HEK293 (cell line): Measurements from ENCODE around the gene SRCIN1.

ENCODE experiments used
- GFI1B ChIP-seq: fragments of 450-650 bp; formaldehyde crosslinking; IDR thresholded peaks from 2 replicates; pipeline ENCODE4 v1.5.1; 2016; ENCODE audit warnings: missing biosample characterization, missing genetic modification characterization
- HOXC10 ChIP-seq: sonication (generic); formaldehyde crosslinking; IDR thresholded peaks from 2 replicates; pipeline ENCODE4 v1.8.1; 2023; ENCODE audit warnings: mild to moderate bottlenecking, missing genetic modification reagents
- KLF16 ChIP-seq: fragments of 450-650 bp; formaldehyde crosslinking; IDR thresholded peaks from 2 replicates; pipeline ENCODE4 v1.5.1; 2017; ENCODE audit warnings: missing biosample characterization, missing genetic modification characterization
- PATZ1 ChIP-seq: fragments of 450-650 bp; formaldehyde crosslinking; IDR thresholded peaks from 2 replicates; pipeline ENCODE4 v1.5.1; 2016; ENCODE audit warnings: missing biosample characterization, missing genetic modification characterization
- RBAK ChIP-seq: fragments of 450-650 bp; formaldehyde crosslinking; IDR thresholded peaks from 2 replicates; pipeline ENCODE4 v1.5.1; 2016; ENCODE audit warnings: missing biosample characterization, missing genetic modification characterization
- SALL2 ChIP-seq: fragments of 450-650 bp; formaldehyde crosslinking; IDR thresholded peaks from 2 replicates; pipeline ENCODE4 v1.5.0; 2017; ENCODE audit warnings: missing biosample characterization, mild to moderate bottlenecking, missing genetic modification characterization, borderline replicate concordance
- SP2 ChIP-seq: fragments of 450-650 bp; formaldehyde crosslinking; IDR thresholded peaks from 2 replicates; pipeline ENCODE4 v1.5.1; 2016; ENCODE audit warnings: missing biosample characterization, missing genetic modification characterization
- ZBTB11 ChIP-seq: fragments of 450-650 bp; formaldehyde crosslinking; conservative IDR thresholded peaks from 2 replicates; pipeline ENCODE4 v1.5.1; 2016; ENCODE audit warnings: low read depth, missing biosample characterization, missing genetic modification characterization
- ZBTB20 ChIP-seq: fragments of 450-650 bp; formaldehyde crosslinking; IDR thresholded peaks from 2 replicates; pipeline ENCODE4 v1.5.1; 2016; ENCODE audit warnings: missing biosample characterization, missing genetic modification characterization
- ZBTB6 ChIP-seq: fragments of 450-650 bp; formaldehyde crosslinking; IDR thresholded peaks from 2 replicates; pipeline ENCODE4 v1.5.1; 2017; ENCODE audit warnings: missing biosample characterization, missing genetic modification characterization
- ZBTB7A ChIP-seq: fragments of 450-650 bp; formaldehyde crosslinking; IDR thresholded peaks from 2 replicates; pipeline ENCODE4 v1.5.1; 2016; ENCODE audit warnings: low read depth, missing biosample characterization, missing genetic modification characterization
- ZEB2 ChIP-seq: fragments of 450-650 bp; formaldehyde crosslinking; IDR thresholded peaks from 2 replicates; pipeline ENCODE4 v1.5.1; 2016; ENCODE audit warnings: missing biosample characterization, missing genetic modification characterization
- ZNF112 ChIP-seq: fragments of 450-650 bp; formaldehyde crosslinking; IDR thresholded peaks from 2 replicates; pipeline ENCODE4 v1.5.0; 2017; ENCODE audit warnings: missing biosample characterization, missing genetic modification characterization
- ZNF114 ChIP-seq: fragments of 450-650 bp; formaldehyde crosslinking; IDR thresholded peaks from 2 replicates; pipeline ENCODE4 v1.5.0; 2017; ENCODE audit warnings: missing biosample characterization, missing genetic modification characterization
- ZNF157 ChIP-seq: fragments of 450-650 bp; formaldehyde crosslinking; IDR thresholded peaks from 2 replicates; pipeline ENCODE4 v1.5.1; 2016; ENCODE audit warnings: missing biosample characterization, missing genetic modification characterization
- ZNF18 ChIP-seq: fragments of 450-650 bp; formaldehyde crosslinking; IDR thresholded peaks from 2 replicates; pipeline ENCODE4 v1.5.1; 2016; ENCODE audit warnings: missing biosample characterization, missing genetic modification characterization
- ZNF2 ChIP-seq: fragments of 450-650 bp; formaldehyde crosslinking; IDR thresholded peaks from 2 replicates; pipeline ENCODE4 v1.5.1; 2016; ENCODE audit warnings: missing biosample characterization, missing genetic modification characterization
- ZNF24 ChIP-seq: fragments of 450-650 bp; formaldehyde crosslinking; IDR thresholded peaks from 2 replicates; pipeline ENCODE4 v1.5.1; 2016; ENCODE audit warnings: missing biosample characterization, missing genetic modification characterization
- ZNF26 ChIP-seq: fragments of 450-650 bp; formaldehyde crosslinking; IDR thresholded peaks from 2 replicates; pipeline ENCODE4 v1.5.1; 2016; ENCODE audit warnings: missing biosample characterization, missing genetic modification characterization
- ZNF341 ChIP-seq: fragments of 450-650 bp; formaldehyde crosslinking; IDR thresholded peaks from 2 replicates; pipeline ENCODE4; 2016; ENCODE audit warnings: low read depth, missing biosample characterization, missing genetic modification characterization
- ZNF37A ChIP-seq: fragments of 450-650 bp; IDR thresholded peaks from 2 replicates; pipeline ENCODE4 v1.5.1; 2018; ENCODE audit warnings: missing biosample characterization, missing genetic modification characterization
- ZNF423 ChIP-seq: fragments of 450-650 bp; formaldehyde crosslinking; IDR thresholded peaks from 2 replicates; pipeline ENCODE4 v1.5.1; 2016; ENCODE audit warnings: missing biosample characterization, missing genetic modification characterization
- ZNF48 ChIP-seq: fragments of 450-650 bp; formaldehyde crosslinking; IDR thresholded peaks from 2 replicates; pipeline ENCODE4 v1.5.1; 2016; ENCODE audit warnings: missing biosample characterization, missing genetic modification characterization
- ZNF501 ChIP-seq: fragments of 450-650 bp; formaldehyde crosslinking; IDR thresholded peaks from 2 replicates; pipeline ENCODE4 v1.5.1; 2016; ENCODE audit warnings: missing biosample characterization, missing genetic modification characterization
- ZNF561 ChIP-seq: fragments of 450-650 bp; IDR thresholded peaks from 2 replicates; pipeline ENCODE4 v1.5.1; 2018; ENCODE audit warnings: missing biosample characterization, missing genetic modification characterization, borderline replicate concordance
- ZNF585B ChIP-seq: fragments of 450-650 bp; formaldehyde crosslinking; IDR thresholded peaks from 2 replicates; pipeline ENCODE4 v1.5.1; 2016; ENCODE audit warnings: missing biosample characterization, missing genetic modification characterization
- ZNF623 ChIP-seq: fragments of 450-650 bp; formaldehyde crosslinking; IDR thresholded peaks from 2 replicates; pipeline ENCODE4 v1.5.1; 2016; ENCODE audit warnings: missing biosample characterization, missing genetic modification characterization
- ZNF639 ChIP-seq: fragments of 450-650 bp; formaldehyde crosslinking; IDR thresholded peaks from 2 replicates; pipeline ENCODE4 v1.5.1; 2016; ENCODE audit warnings: missing biosample characterization, missing genetic modification characterization
- ZNF830 ChIP-seq: fragments of 450-650 bp; IDR thresholded peaks from 2 replicates; pipeline ENCODE4 v1.5.0; 2018; ENCODE audit warnings: missing biosample characterization, missing genetic modification characterization, low read depth, mild to moderate bottlenecking, moderate library complexity

The SRCIN1 gene

GRCh38 chr17:38559051-38559879, 46.5 kb downstream of the SRCIN1 start (continued):
- TF ChIP-seq PATZ1 (tag by site-specific recombination) (peak; percentile 94), ZNF585B (no peak), ZNF639 (tag by site-specific recombination) (peak; percentile 41; the same call in 1 of the 2 replicates), ZNF423 (tag by site-specific recombination) (no peak), ZNF561 (tag by site-specific recombination) (no peak; the same call in 1 of the 2 replicates), ZNF48 (no peak), ZEB2 (tag by site-specific recombination) (peak; percentile 52; the same call in 1 of the 2 replicates), ZNF24 (tag by site-specific recombination) (peak; percentile 54), ZBTB11 (tag by site-specific recombination) (peak; percentile 27; the same call in 1 of the 2 replicates), ZNF114 (no peak), KLF16 (tag by site-specific recombination) (peak; percentile 98), SP2 (tag by site-specific recombination) (peak; percentile 98), ZBTB6 (peak; percentile 84; the same call in 1 of the 2 replicates), ZNF37A (tag by site-specific recombination) (no peak), ZNF26 (tag by site-specific recombination) (no peak), ZNF501 (tag by site-specific recombination) (peak; percentile 78), SALL2 (tag by site-specific recombination) (no peak), RBAK (tag by site-specific recombination) (no peak), HOXC10 (CRISPR knock-in tag) (no peak), ZNF157 (tag by site-specific recombination) (no peak), ZNF623 (tag by site-specific recombination) (no peak), ZNF830 (no peak), ZBTB7A (tag by site-specific recombination) (peak; percentile 91), ZNF112 (no peak), GFI1B (tag by site-specific recombination) (no peak), ZBTB20 (peak; percentile 73), ZNF341 (tag by site-specific recombination) (no peak; the same call in 1 of the 2 replicates), ZNF2 (tag by site-specific recombination) (peak; percentile 69), ZNF18 (no peak)
